MV-4-11 (cell line): ENCODE measurements around the gene RIOK2.
"Not testable (repeated sequence)": the region's sequence is repeated elsewhere in the genome, so short reads cannot be mapped to it uniquely, and the experiment has no call there.

Experiments
- DNase-seq: peaks from one replicate; lab custom pipeline; 2025; lab: John Stamatoyannopoulos, UW

Gene RIOK2

GRCh38 chr5:97167435-97167834 is 15.6 kb downstream of the RIOK2 start:
- peak; percentile 64 for DNase-seq

- no peak for DNase-seq
Observed at GRCh38 chr5:97165726-97166125, 17.3 kb downstream of the RIOK2 start.

GRCh38 chr5:97164846-97165245 is 18.2 kb downstream of the RIOK2 start:
- no peak for DNase-seq

DNA sequence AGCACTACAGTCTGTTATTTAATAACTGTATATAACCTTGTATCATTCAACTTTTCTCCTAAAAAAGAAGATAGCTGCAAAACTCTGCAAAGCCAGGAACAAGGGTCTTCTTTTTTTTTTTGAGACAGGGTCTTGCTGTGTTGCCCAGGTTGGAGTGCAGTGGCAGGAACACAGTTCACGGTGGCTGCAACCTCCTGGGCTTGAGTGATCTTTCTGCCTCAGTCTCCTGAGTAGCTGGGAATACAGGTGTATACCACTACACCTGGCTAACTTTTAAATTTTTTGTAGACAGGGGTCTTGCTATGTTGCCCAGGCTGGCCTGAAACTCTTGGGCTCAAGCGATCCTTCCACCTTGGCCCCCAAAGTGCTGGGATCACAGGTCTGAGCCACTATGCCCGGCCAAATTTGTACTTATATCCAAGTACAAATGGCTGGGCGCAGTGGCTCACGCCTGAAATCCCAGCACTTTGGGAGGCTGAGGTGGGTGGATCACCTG is 19.2 kb downstream of the RIOK2 start:
- DNase-seq: no peak

DNA sequence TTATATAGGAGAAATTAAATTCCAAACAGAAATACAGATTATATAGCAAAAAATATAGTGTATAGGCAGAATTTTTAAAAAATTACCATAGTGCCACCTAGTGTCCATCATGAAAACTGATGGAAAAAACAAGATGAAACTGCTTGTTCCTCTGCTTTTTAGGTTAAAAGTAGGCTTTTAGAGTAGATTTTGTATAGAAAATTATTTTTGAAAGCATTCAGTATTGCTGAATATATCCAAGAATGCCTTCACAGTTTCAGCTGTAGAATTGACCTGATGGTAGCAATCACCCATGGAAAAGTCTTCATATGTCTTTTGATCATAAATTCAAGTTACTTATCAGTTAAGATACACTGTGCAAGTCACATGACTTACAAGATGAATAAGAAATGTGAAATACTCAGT is 19.7 kb downstream of the RIOK2 start:
- peak; percentile 12 for DNase-seq

DNA sequence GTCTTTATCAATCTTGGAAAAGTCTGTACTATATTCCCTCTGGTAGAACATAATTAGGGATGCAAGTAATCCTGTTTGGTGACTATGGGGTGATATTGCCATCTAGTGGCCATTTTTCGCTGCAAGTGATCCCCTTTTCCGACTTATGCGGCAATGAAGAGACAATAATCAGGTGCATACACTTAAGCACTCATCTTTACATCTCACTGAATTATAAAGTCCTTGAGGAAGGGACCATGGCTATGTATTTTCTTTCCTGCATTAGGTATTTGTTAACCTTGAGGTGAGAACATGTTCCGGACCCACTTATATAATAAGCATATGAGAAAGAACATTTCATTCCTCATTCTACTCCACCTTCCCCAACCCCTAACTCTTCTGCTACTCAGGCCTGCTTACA is 21.0 kb downstream of the RIOK2 start:
- DNase-seq: peak; percentile 25

GRCh38 chr5:97157689-97158088 is 25.4 kb downstream of the RIOK2 start:
- no peak for DNase-seq

DNA sequence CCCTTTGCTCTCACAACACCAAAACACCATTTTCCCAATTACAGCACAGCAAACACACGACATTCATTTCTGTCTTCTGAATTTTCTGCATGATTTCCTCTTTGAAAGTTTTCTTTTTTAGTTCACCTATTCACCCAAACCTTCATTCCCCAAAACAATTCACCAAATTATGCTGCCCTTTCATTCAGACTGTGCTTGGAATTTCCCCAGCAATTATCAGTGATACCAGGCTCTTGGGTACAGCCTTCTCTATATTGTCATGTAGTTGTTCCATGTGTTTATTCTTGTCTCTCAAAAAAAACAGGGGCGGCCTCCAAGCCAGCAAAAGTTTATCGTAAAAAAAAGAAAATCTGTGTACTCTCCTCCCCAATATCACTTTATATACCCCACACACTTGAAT is 31.7 kb downstream of the RIOK2 start:
- DNase-seq: no peak

- DNase-seq: no peak
Observed at GRCh38 chr5:97150401-97150800, 32.6 kb downstream of the RIOK2 start.

DNA sequence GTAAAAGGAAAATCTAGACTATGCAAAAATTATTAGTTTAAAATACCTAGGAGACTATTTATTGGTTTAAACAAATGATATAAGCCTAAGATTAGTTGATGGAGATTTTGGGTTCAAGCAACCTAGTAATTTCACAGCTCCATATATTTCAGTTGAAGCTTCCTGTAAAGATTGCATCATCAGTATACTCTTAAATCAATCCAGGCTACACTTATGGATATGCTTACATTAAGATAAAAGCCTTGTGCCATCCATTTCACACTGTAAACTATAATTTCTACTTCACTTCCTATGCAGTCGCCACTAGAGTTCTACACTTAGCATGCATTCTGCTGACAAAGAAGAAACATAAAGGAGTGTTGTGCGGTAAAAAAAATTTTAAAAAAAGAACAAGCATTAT is 33.3 kb downstream of the RIOK2 start:
- DNase-seq: peak; percentile 7

- no peak for DNase-seq
Observed at GRCh38 chr5:97148288-97148687, 34.8 kb downstream of the RIOK2 start.

GRCh38 chr5:97143704-97144103 is 39.3 kb downstream of the RIOK2 start:
- no peak for DNase-seq

DNA sequence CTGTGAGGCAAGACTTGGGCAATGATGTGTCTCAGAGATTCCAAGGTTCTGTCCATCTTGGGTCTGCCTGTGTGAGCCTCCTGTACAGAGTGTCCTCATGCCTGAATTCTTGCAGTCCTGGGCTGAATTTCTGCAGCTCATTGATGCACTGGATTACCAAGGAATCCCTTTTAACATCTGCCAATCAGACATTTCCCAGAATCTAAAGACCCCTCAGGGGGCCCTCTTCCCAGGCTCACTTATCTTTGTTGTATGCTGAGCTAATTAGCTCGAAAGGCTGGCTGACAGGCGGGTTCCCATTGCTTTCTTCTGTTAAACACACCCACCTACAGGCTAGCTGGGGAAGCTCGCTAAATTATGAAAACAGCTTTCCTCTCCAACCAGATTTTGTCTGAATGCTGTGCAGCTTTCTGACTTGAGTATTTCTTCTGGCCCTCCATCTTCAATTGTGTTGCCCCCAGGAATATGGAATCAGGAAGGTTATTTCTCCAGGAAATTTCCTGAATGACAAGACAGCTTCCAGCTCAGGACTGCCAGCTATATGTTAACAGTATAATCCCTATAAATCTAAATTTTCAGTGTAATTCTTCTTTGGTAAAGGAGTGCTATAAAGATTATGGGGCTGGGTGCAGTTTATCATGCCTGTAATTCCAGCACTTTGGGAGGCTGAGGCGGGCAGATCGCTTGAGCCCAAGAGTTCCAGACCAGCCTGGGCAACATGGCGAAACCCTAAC is 40.4 kb downstream of the RIOK2 start, which contains the start of gene LIX1:
TSS of gene LIX1 (minus strand) at position 91 of the 734 bp plus-strand sequence. CDS start at position 56, 35 bp downstream.
- DNase-seq: peak; percentile 52

DNA sequence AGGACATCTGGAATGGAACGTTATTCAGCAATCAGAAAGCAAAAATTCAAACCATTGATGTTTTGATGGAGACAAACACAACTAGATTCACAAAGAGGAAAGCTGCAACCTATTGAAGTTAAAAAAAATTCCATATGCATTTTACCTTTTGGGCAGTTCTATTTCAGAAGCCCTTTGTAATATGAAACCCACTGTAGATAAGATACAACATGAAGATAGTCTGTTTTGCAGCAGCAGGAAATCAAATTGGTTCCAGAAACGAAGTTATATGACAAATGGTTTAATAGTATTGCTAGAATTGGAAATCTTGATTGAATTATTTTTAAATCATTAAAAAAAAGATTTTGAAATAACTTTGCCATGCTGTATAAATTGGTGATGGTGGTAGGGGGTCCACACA is 41.5 kb downstream of the RIOK2 start:
- no peak for DNase-seq

- no peak for DNase-seq
Observed at GRCh38 chr5:97141031-97141430, 42.0 kb downstream of the RIOK2 start.

DNA sequence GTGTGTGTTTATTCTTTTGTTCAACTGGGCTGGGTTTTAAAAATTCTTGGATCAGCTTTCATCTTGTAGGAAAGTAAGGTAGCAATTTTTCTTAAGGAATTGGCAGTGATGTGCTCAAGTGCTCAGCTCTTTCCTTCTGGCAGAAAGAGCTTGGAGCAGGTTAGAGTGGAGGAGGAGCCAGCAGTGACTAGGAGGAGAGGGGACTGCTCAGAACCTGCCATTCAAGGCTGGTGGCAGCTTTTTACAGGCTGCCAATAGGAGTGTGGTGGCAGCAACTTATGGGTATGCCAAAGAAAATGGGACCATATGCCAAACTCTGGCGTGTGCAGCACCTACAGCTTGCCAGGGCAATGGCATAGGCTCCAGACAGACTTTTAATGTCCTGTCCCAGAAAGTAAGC is 42.8 kb downstream of the RIOK2 start:
- DNase-seq: not testable (repeated sequence)

GRCh38 chr5:97136475-97136874 is 46.6 kb downstream of the RIOK2 start:
- peak; percentile 39 for DNase-seq

DNA sequence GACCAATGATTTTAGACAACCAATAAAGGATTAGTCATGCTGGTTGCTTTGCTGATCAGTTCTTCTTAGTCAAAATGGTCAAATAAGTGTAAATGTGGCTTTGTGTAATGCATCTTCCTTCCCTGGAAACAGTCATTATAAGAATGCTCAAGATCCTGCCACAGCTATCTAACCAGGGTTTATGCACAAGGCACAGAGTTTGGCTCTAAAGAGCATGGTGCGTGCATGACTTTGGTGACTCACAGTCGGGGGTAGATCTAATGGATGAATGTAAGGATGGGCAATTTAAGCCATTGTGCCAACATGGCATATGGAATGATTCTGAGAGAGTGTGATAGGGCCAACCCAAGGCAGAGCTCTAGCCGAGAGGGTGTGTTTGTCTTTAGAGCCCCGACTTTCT is 47.2 kb downstream of the RIOK2 start:
- DNase-seq: no peak

DNA sequence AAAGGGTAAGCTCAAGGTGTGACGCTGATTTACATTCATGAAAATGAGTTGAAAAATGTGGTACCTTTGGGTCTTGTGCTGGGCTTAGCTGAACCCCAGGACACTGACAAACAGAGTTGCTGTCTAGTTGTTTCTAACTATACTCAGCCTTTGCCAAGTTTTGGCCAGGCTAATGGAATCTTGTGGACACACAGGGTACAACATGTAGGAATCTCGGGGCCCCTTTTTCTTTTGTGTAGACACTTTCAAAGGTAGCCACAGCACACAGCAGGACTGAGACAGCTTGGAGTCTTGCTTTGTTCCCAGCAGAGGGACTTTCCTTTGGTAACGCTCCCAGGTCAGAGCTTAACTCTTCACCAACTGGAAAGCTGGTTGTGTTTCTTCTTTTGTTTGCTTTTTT is 48.4 kb downstream of the RIOK2 start:
- DNase-seq: no peak

- peak; percentile 79 for DNase-seq
Observed at GRCh38 chr5:97133101-97133500, 49.9 kb downstream of the RIOK2 start.

- no peak for DNase-seq
Observed at GRCh38 chr5:97131921-97132320, 51.1 kb downstream of the RIOK2 start.

- no peak for DNase-seq
Observed at GRCh38 chr5:97131139-97131710, 51.8 kb downstream of the RIOK2 start.

DNA sequence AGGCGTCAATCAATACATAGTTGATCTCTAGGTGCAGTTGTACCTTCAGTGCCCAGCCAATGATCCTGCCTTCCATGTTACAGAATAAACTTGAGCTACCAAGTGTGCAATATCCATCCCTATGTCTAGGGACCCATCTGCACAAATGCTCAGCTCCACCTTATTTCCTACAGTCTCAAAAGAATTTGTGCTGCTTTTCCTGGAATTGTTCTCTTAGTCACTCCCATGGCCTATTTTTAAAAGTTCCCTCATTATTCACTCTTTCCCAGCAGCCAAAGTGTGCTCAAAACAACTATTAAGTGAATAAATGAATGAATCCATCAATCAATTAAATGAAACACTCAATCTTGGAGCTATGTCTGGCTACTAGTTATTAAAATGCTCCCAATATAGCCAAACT is 55.3 kb downstream of the RIOK2 start:
- no peak for DNase-seq
